ENCODE results near the gene MCHR2.

Gene MCHR2

GRCh38 chr6:99993146-99993532 is 884 bp downstream of the MCHR2 start:
- TF ChIP-seq CTCF (IDR thresholded peaks at IDR 0.05; ENCODE audit: low read depth, low read length, poor library complexity, severe bottlenecking): no peak
- no peak for TF ChIP-seq EZH2phosphoT487 (IDR thresholded peaks at IDR 0.05; ENCODE audit: borderline replicate concordance, low read length)
- Histone ChIP-seq H3K36me3 (ENCODE audit: control insufficient read depth, low read length) (no peaks in the 10 kb centered on the region), H3K9me2 (replicated peaks; ENCODE audit: control insufficient read depth, low read length) (no peaks in the 10 kb centered on the region), H3K9me3 (ENCODE audit: control insufficient read depth, insufficient read depth, low read length) (no peaks in the 10 kb centered on the region), H3K79me2 (ENCODE audit: control insufficient read depth, low read length) (no peaks in the 10 kb centered on the region), H3K4me1 (ENCODE audit: control insufficient read depth, low read length) (no peaks in the 10 kb centered on the region), H3K4me2 (ENCODE audit: low read length) (no peak overlapping the region), H3K27ac (ENCODE audit: low read depth, low read length) (no peak overlapping the region), H3K4me3 (ENCODE audit: low read length) (no peak overlapping the region), H3F3A (ENCODE audit: control insufficient read depth, insufficient read depth) (no peaks in the 10 kb centered on the region), H3K27me3 (ENCODE audit: control insufficient read depth, low read length) (no peaks in the 10 kb centered on the region; the same call in none of the 2 replicates), H4K20me1 (ENCODE audit: control insufficient read depth, insufficient read depth, low read depth, low read length) (no peaks in the 10 kb centered on the region)

GRCh38 chr6:99991955-99992354 is 2.1 kb downstream of the MCHR2 start:
- Histone ChIP-seq H3K27ac (ENCODE audit: low read depth, low read length) (no peak overlapping the region), H3K4me3 (ENCODE audit: low read length) (no peak overlapping the region), H3K4me1 (ENCODE audit: control insufficient read depth, low read length) (no peaks in the 10 kb centered on the region), H3K79me2 (ENCODE audit: control insufficient read depth, low read length) (no peaks in the 10 kb centered on the region), H3K9me3 (ENCODE audit: control insufficient read depth, insufficient read depth, low read length) (no peaks in the 10 kb centered on the region), H3K4me2 (ENCODE audit: low read length) (no peak overlapping the region), H3K9me2 (replicated peaks; ENCODE audit: control insufficient read depth, low read length) (no peaks in the 10 kb centered on the region), H3K27me3 (ENCODE audit: control insufficient read depth, low read length) (no peaks in the 10 kb centered on the region; the same call in 1 of the 2 replicates), H4K20me1 (ENCODE audit: control insufficient read depth, insufficient read depth, low read depth, low read length) (no peaks in the 10 kb centered on the region), H3K36me3 (ENCODE audit: control insufficient read depth, low read length) (no peaks in the 10 kb centered on the region), H3F3A (ENCODE audit: control insufficient read depth, insufficient read depth) (no peaks in the 10 kb centered on the region)
- TF ChIP-seq EZH2phosphoT487 (IDR thresholded peaks at IDR 0.05; ENCODE audit: borderline replicate concordance, low read length) (no peak), CTCF (IDR thresholded peaks at IDR 0.05; ENCODE audit: low read depth, low read length, poor library complexity, severe bottlenecking) (no peak)

GRCh38 chr6:99980741-99981140 is 13.3 kb downstream of the MCHR2 start:
- no peak for TF ChIP-seq EZH2phosphoT487 (IDR thresholded peaks at IDR 0.05; ENCODE audit: borderline replicate concordance, low read length)
- no peak for TF ChIP-seq CTCF (IDR thresholded peaks at IDR 0.05; ENCODE audit: low read depth, low read length, poor library complexity, severe bottlenecking)
- Histone ChIP-seq H3K9me2 (replicated peaks; ENCODE audit: control insufficient read depth, low read length) (no peaks in the 10 kb centered on the region), H3K4me1 (ENCODE audit: control insufficient read depth, low read length) (no peaks in the 10 kb centered on the region), H3K79me2 (ENCODE audit: control insufficient read depth, low read length) (no peaks in the 10 kb centered on the region), H3K27me3 (ENCODE audit: control insufficient read depth, low read length) (no peaks in the 10 kb centered on the region), H3F3A (ENCODE audit: control insufficient read depth, insufficient read depth) (no peaks in the 10 kb centered on the region), H3K27ac (ENCODE audit: low read depth, low read length) (no peak overlapping the region), H4K20me1 (ENCODE audit: control insufficient read depth, insufficient read depth, low read depth, low read length) (no peaks in the 10 kb centered on the region), H3K36me3 (ENCODE audit: control insufficient read depth, low read length) (no peaks in the 10 kb centered on the region), H3K9me3 (ENCODE audit: control insufficient read depth, insufficient read depth, low read length) (no peaks in the 10 kb centered on the region), H3K4me2 (ENCODE audit: low read length) (no peak overlapping the region), H3K4me3 (ENCODE audit: low read length) (no peak overlapping the region)

- TF ChIP-seq EZH2phosphoT487 (IDR thresholded peaks at IDR 0.05; ENCODE audit: borderline replicate concordance, low read length): no peak
- no peak for TF ChIP-seq CTCF (IDR thresholded peaks at IDR 0.05; ENCODE audit: low read depth, low read length, poor library complexity, severe bottlenecking)
Measured at GRCh38 chr6:99979953-99980352, 14.1 kb downstream of the MCHR2 start.

More at GRCh38 chr6:99979953-99980352, 14.1 kb downstream of the MCHR2 start:
- Histone ChIP-seq H3K27me3 (ENCODE audit: control insufficient read depth, low read length) (no peaks in the 10 kb centered on the region), H3K79me2 (ENCODE audit: control insufficient read depth, low read length) (no peaks in the 10 kb centered on the region), H3K4me1 (ENCODE audit: control insufficient read depth, low read length) (no peaks in the 10 kb centered on the region), H3K27ac (ENCODE audit: low read depth, low read length) (no peak overlapping the region), H3F3A (ENCODE audit: control insufficient read depth, insufficient read depth) (no peaks in the 10 kb centered on the region), H4K20me1 (ENCODE audit: control insufficient read depth, insufficient read depth, low read depth, low read length) (no peaks in the 10 kb centered on the region), H3K4me3 (ENCODE audit: low read length) (no peak overlapping the region), H3K9me2 (replicated peaks; ENCODE audit: control insufficient read depth, low read length) (no peaks in the 10 kb centered on the region), H3K36me3 (ENCODE audit: control insufficient read depth, low read length) (no peaks in the 10 kb centered on the region), H3K9me3 (ENCODE audit: control insufficient read depth, insufficient read depth, low read length) (no peaks in the 10 kb centered on the region), H3K4me2 (ENCODE audit: low read length) (no peak overlapping the region)

Data from DOHH2 (cell line).